Ovary (tissue), 9 donors: ENCODE data around the gene LAMA1. TPM values are rescaled to one million over a fixed set of nuclear protein-coding genes. Genes with fewer than 3 reads are reported as not detected.

Experiments used
- DNase-seq, 5 donors: peaks; one replicate each; pipeline ENCODE4 v3.0.0-alpha.2; 2019 to 2020
- H3K27ac ChIP-seq, 2 donors: fragments of 200-600 bp; one replicate each; pipeline versions ENCODE4 v1.5.1 to v1.8.0; 2019 to 2022
- H3K27me3 ChIP-seq: fragments of 200-600 bp; one replicate; pipeline ENCODE4 v1.8.0; 2022
- H3K36me3 ChIP-seq: fragments of 200-600 bp; sonication (generic); one replicate; pipeline ENCODE4 v1.5.1; 2019
- H3K4me1 ChIP-seq: one replicate; pipeline ENCODE4 v1.8.1; 2013; ENCODE audit warnings: mild to moderate bottlenecking, moderate library complexity; ENCODE audit not compliant: insufficient read depth
- H3K4me3 ChIP-seq: fragments of 200-600 bp; sonication (generic); one replicate; pipeline ENCODE4 v1.5.1; 2017
- H3K9me3 ChIP-seq, 2 donors: fragments of 200-600 bp in 1 of 2; sonication (generic) in 1 of 2; one replicate each; pipeline versions ENCODE4 v1.5.1 to v1.8.1; 2013 to 2019; ENCODE audit warnings: mild to moderate bottlenecking in 1 of 2, moderate library complexity in 1 of 2
- CTCF ChIP-seq, 3 donors: fragments of 450-650 bp in 2 of 3; fragments of 200-600 bp in 1 of 3; IDR thresholded peaks; one replicate each; pipeline versions ENCODE4 v1.5.1 to v1.8.0; 2016 to 2022; ENCODE audit warnings: antibody characterized with exemption in 3 of 3, mild to moderate bottlenecking in 1 of 3
- EP300 ChIP-seq: sonication (generic); formaldehyde crosslinking; IDR thresholded peaks from one replicate; pipeline ENCODE4 v1.6.1; 2017; ENCODE audit warnings: antibody characterized with exemption
- POLR2A ChIP-seq: fragments of 450-650 bp; IDR thresholded peaks from one replicate; pipeline ENCODE4 v1.6.1; 2017; ENCODE audit warnings: antibody characterized with exemption, mild to moderate bottlenecking, moderate library complexity
- WGBS, 3 donors: extraction: QIAGEN DNeasy Blood & Tissue Kit in 1 of 3; methylation state at CpG; one replicate each; pipeline versions ENCODE4 v1.1.5 to v1.1.7; 2013 to 2017; 5-methylcytosine and 5-hydroxymethylcytosine counted together
- intact Hi-C, 4 donors: fragments of 100-400 bp; cut with DNase I; formaldehyde crosslinking; loops; one replicate each; pipeline versions ENCODE4 v1.11.0 to v1.15.1; 2022 to 2023
- polyA plus RNA-seq, 2 donors: library from polyadenylated mRNA; stranded (reverse); fragments of 200-250 nt in 1 of 2; fragments of 350-450 nt in 1 of 2; fragmentation: Illumina TruSeq in 1 of 2; extraction: RNeasy Lipid Tissue Mini Kit (QIAGEN cat#74804) in 1 of 2; gene quantifications; one replicate each; pipeline ENCODE4 v1.2.3, GENCODE V29; 2013 to 2014
- total RNA-seq, 7 donors: library from RNA; depleted of rRNA in 2 of 7; stranded (reverse); fragments of >200 nt in 2 of 7; fragmentation: NEBNext Ultra II Directional in 3 of 7; extraction: Animal tissue kit (Norgen Biotek cat#: 25700) in 3 of 7; gene quantifications; one replicate each; pipeline versions ENCODE4 v1.1.0 to v1.2.4, GENCODE V29; 2016 to 2023
- donor health status: DM: no; HTN: no; CAD: no; lungs with moderate emphysema.
- donor health status: DM: no; HTN: no; CAD: no.
- donor health status: Bipolar disorder and iron deficiency.
- donor health status: DM: yes; HTN: yes; CAD: no.
- donor health status: DM: no; HTN: no; CAD: no.
- donor health status: DM: yes; HTN: yes; CAD: no.

The LAMA1 gene
- total and polyA plus RNA-seq, 9 donors: 1.1 to 10.8 (median 3.8) TPM

- DNase-seq: peak in 1 of 5 donors; percentile 11
- H3K27ac ChIP-seq: no peak overlapping the region
- intact Hi-C loops: loop anchor here in 1 of 4 donors (10.0 kb wide), 1 partner anchor 51 kb away; no protein-coding TSS in a partner anchor
- WGBS, 3 donors: 8 to 14% (median 13%) methylated on average over 24 of the region's 24 CpGs
- H3K36me3 ChIP-seq: no peaks in the 10 kb centered on the region
- H3K9me3 ChIP-seq: no peaks in the 10 kb centered on the region
- H3K4me1 ChIP-seq: peaks cover 2% of the 10 kb centered on the region
- peak overlapping the region; percentile 24 for H3K4me3 ChIP-seq
- TF ChIP-seq POLR2A: no peak
- TF ChIP-seq CTCF (IDR thresholded peaks at IDR 0.05): no peak
- no peak for TF ChIP-seq EP300
- no peaks in the 10 kb centered on the region for H3K27me3 ChIP-seq
These were observed 1.4 kb downstream of the LAMA1 start for GRCh38 chr18:7116001-7116730.

- 86 to 93% (median 88%) methylated on average over 3 of the region's 3 CpGs for WGBS, 3 donors
- Histone ChIP-seq H3K4me3 (no peak overlapping the region), H3K36me3 (no peaks in the 10 kb centered on the region), H3K4me1 (peaks cover 2% of the 10 kb centered on the region), H3K9me3 (no peaks in the 10 kb centered on the region), H3K27me3 (no peaks in the 10 kb centered on the region), H3K27ac (no peak overlapping the region)
- no peak for DNase-seq
- intact Hi-C loops: loop anchor here in 1 of 4 donors (10.0 kb wide), 1 partner anchor 48 kb away; no protein-coding TSS in a partner anchor
- TF ChIP-seq POLR2A (no peak), EP300 (no peak), CTCF (IDR thresholded peaks at IDR 0.05) (no peak)
These were observed 4.7 kb downstream of the LAMA1 start for GRCh38 chr18:7112936-7113335.

GRCh38 chr18:7111134-7111533 is 6.5 kb downstream of the LAMA1 start:
- TF ChIP-seq CTCF (IDR thresholded peaks at IDR 0.05): no peak
- no peak for TF ChIP-seq EP300
- TF ChIP-seq POLR2A: no peak
- H3K27me3 ChIP-seq: no peaks in the 10 kb centered on the region
- H3K36me3 ChIP-seq: no peaks in the 10 kb centered on the region
- 96 to 100% (median 97%) methylated on average over 2 of the region's 2 CpGs for whole genome bisulfite sequencing, 3 donors
- DNase-seq: no peak
- peaks cover 2% of the 10 kb centered on the region for H3K4me1 ChIP-seq
- H3K27ac ChIP-seq: no peak overlapping the region
- H3K4me3 ChIP-seq: no peak overlapping the region
- intact Hi-C loops: loop anchor here in 1 of 4 donors (10.0 kb wide), 1 partner anchor 46 kb away; no protein-coding TSS in a partner anchor
- no peaks in the 10 kb centered on the region for H3K9me3 ChIP-seq

GRCh38 chr18:7105943-7106342 is 11.7 kb downstream of the LAMA1 start:
- intact Hi-C loops: no loop called here
- H3K4me1 ChIP-seq: no peaks in the 10 kb centered on the region
- TF ChIP-seq EP300: no peak
- TF ChIP-seq CTCF (IDR thresholded peaks at IDR 0.05): no peak
- TF ChIP-seq POLR2A: no peak
- no peak for DNase-seq
- 65 to 67% (median 67%) methylated on average over 5 of the region's 5 CpGs for WGBS, 3 donors
- no peaks in the 10 kb centered on the region for H3K9me3 ChIP-seq
- H3K36me3 ChIP-seq: no peaks in the 10 kb centered on the region
- H3K4me3 ChIP-seq: no peak overlapping the region
- H3K27ac ChIP-seq: no peak overlapping the region
- H3K27me3 ChIP-seq: no peaks in the 10 kb centered on the region
